PC-3 (cell line): ENCODE measurements around the gene SF3B6. TPM values are rescaled to one million over a fixed set of nuclear protein-coding genes. Genes with fewer than 3 reads are reported as not detected.
"Not testable (repeated sequence)": the region's sequence is repeated elsewhere in the genome, so short reads cannot be mapped to it uniquely, and the experiment has no call there.

ENCODE experiments used
- ATAC-seq: fragments of 200-7000 bp; cut with Tn5 transposase; 2 replicates; pipeline ENCODE4 v1.9.1; 2020; ENCODE audit warnings: mild to moderate bottlenecking, moderate library complexity
- BruUV-seq: library from RNA; stranded (reverse); fragments of 400-500 nt; replicated peaks from 2 replicates; lab custom pipeline; 2021; lab: Mats Ljungman, UMichigan
- CTCF ChIA-PET: fragments of 300-600 bp; sonication (Branson Sonifier 250); formaldehyde crosslinking; loops from one replicate; lab custom pipeline; 2022; ENCODE audit warnings: antibody characterized with exemption; lab: Charles Lee
- POLR2A ChIA-PET: fragments of 300-600 bp; sonication (Branson Sonifier 250); formaldehyde crosslinking; loops from one replicate; lab custom pipeline; 2022; ENCODE audit warnings: antibody characterized with exemption; ENCODE audit not compliant: unreplicated experiment; lab: Charles Lee
- DNase-seq: peaks from one replicate; pipeline ENCODE4 v3.0.0-alpha.2; 2015
- H2AFZ ChIP-seq: fragments of 300-600 bp; sonication (generic); 2 replicates; pipeline ENCODE4 v1.6.0; 2016; ENCODE audit warnings: antibody characterized with exemption, low read length
- H3F3A ChIP-seq: fragments of 300-600 bp; sonication (generic); one replicate; pipeline ENCODE4 v1.6.0; 2017; ENCODE audit warnings: antibody characterized with exemption, low read length, control low read depth, mild to moderate bottlenecking; ENCODE audit not compliant: unreplicated experiment
- H3K27ac ChIP-seq: fragments of 300-600 bp; sonication (generic); 2 replicates; pipeline ENCODE4 v1.5.1; 2016; ENCODE audit warnings: mild to moderate bottlenecking, low read length
- H3K27me3 ChIP-seq: fragments of 300-600 bp; sonication (generic); 2 replicates; pipeline ENCODE4 v1.6.1; 2016; ENCODE audit warnings: low read length, mixed read lengths
- H3K36me3 ChIP-seq: fragments of 300-600 bp; sonication (generic); 2 replicates; pipeline ENCODE4 v1.6.1; 2016; ENCODE audit warnings: low read depth, mixed run types, low read length, mixed read lengths
- H3K4me1 ChIP-seq: fragments of 300-600 bp; sonication (generic); 2 replicates; pipeline ENCODE4 v1.5.1; 2016; ENCODE audit warnings: low read length; ENCODE audit not compliant: insufficient read depth
- H3K4me2 ChIP-seq: fragments of 300-600 bp; sonication (generic); 2 replicates; pipeline ENCODE4 v1.6.0; 2016; ENCODE audit warnings: low read length
- H3K4me3 ChIP-seq: fragments of 300-600 bp; sonication (generic); 2 replicates; pipeline ENCODE4 v1.5.1; 2016; ENCODE audit warnings: mild to moderate bottlenecking, low read length, mixed read lengths
- H3K79me2 ChIP-seq: fragments of 300-600 bp; sonication (generic); 2 replicates; pipeline ENCODE4 v1.6.1; 2017; ENCODE audit warnings: low read length, mixed read lengths
- H3K9ac ChIP-seq: fragments of 300-600 bp; sonication (generic); 2 replicates; pipeline ENCODE4 v1.6.0; 2016; ENCODE audit warnings: mild to moderate bottlenecking, low read length
- H3K9me2 ChIP-seq: fragments of 300-600 bp; sonication (generic); replicated peaks from 2 replicates; pipeline ENCODE4 v1.6.1; 2016; ENCODE audit warnings: mixed run types, low read length, mixed read lengths
- H3K9me3 ChIP-seq: fragments of 300-600 bp; sonication (generic); 2 replicates; pipeline ENCODE4 v1.6.1; 2016; ENCODE audit warnings: low read length, mixed read lengths
- H4K20me1 ChIP-seq: fragments of 300-600 bp; sonication (generic); 2 replicates; pipeline ENCODE4 v1.6.1; 2016; ENCODE audit warnings: low read length, mixed read lengths
- EZH2 ChIP-seq: fragments of 300-600 bp; sonication (generic); IDR thresholded peaks from one replicate; pipeline ENCODE4 v1.6.1; 2017; ENCODE audit warnings: antibody characterized with exemption, mild to moderate bottlenecking, low read length; ENCODE audit not compliant: unreplicated experiment
- EZH2phosphoT487 ChIP-seq: fragments of 300-600 bp; sonication (generic); IDR thresholded peaks from 2 replicates; pipeline ENCODE4 v1.6.1; 2018; ENCODE audit warnings: mild to moderate bottlenecking, antibody characterized with exemption, low read length, borderline replicate concordance
- intact Hi-C: fragments of 100-400 bp; cut with micrococcal nuclease; formaldehyde crosslinking; loops from 2 replicates; pipeline ENCODE4 v1.9.0; 2023
- total RNA-seq: library from RNA; depleted of rRNA; stranded (reverse); fragments of >200 nt; gene quantifications from 2 replicates; pipeline ENCODE4 v1.2.3, GENCODE V29; 2014
- TF ChIP-seq, protein P1 (sequence below): fragments of 300-600 bp; sonication (generic); conservative IDR thresholded peaks from 2 replicates; pipeline ENCODE4 v1.5.1; 2017; ENCODE audit warnings: antibody characterized with exemption, low read depth, mild to moderate bottlenecking, low read length

The SF3B6 gene
- total RNA-seq, 1 experiment from 2014 or later = 220 TPM

DNA sequence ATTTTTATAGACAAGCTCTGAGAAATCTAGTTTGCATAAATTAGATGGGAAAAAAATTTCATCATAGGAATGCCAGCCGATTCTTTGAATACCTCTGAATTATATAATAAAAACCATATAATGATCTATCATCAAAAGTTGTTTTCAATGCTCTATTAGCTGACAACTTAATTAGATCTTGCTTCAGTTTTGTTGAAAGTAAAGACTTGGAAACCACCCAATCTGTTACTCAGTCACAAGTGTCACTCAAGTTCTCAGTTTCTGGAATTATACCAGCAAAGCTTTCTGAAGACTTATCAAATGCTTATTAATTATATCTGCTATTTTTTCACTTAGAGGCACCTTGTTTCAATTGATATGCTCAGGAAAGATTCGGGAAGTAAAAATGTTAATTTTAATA is 25.9 kb upstream of the SF3B6 start:
- Histone ChIP-seq H3K36me3 (no peaks in the 10 kb centered on the region), H4K20me1 (no peaks in the 10 kb centered on the region), H3K4me3 (no peak overlapping the region), H3K27ac (no peak overlapping the region), H3K79me2 (no peaks in the 10 kb centered on the region), H3F3A (no peaks in the 10 kb centered on the region), H3K4me1 (no peaks in the 10 kb centered on the region), H3K4me2 (no peak overlapping the region), H3K9ac (no peak overlapping the region), H3K27me3 (no peaks in the 10 kb centered on the region), H2AFZ (no peak overlapping the region), H3K9me3 (no peaks in the 10 kb centered on the region), H3K9me2 (no peaks in the 10 kb centered on the region)
- DNase-seq = no peak
- ChIA-PET POLR2A (no interaction called here), CTCF (no interaction called here)
- no peak for TF ChIP-seq EZH2phosphoT487
- TF ChIP-seq, protein P1, sequence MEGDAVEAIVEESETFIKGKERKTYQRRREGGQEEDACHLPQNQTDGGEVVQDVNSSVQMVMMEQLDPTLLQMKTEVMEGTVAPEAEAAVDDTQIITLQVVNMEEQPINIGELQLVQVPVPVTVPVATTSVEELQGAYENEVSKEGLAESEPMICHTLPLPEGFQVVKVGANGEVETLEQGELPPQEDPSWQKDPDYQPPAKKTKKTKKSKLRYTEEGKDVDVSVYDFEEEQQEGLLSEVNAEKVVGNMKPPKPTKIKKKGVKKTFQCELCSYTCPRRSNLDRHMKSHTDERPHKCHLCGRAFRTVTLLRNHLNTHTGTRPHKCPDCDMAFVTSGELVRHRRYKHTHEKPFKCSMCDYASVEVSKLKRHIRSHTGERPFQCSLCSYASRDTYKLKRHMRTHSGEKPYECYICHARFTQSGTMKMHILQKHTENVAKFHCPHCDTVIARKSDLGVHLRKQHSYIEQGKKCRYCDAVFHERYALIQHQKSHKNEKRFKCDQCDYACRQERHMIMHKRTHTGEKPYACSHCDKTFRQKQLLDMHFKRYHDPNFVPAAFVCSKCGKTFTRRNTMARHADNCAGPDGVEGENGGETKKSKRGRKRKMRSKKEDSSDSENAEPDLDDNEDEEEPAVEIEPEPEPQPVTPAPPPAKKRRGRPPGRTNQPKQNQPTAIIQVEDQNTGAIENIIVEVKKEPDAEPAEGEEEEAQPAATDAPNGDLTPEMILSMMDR = no peak
- TF ChIP-seq EZH2 = no peak
- no TSS peak for BruUV-seq
- intact Hi-C loops = no loop called here
- no peak for ATAC-seq

DNA sequence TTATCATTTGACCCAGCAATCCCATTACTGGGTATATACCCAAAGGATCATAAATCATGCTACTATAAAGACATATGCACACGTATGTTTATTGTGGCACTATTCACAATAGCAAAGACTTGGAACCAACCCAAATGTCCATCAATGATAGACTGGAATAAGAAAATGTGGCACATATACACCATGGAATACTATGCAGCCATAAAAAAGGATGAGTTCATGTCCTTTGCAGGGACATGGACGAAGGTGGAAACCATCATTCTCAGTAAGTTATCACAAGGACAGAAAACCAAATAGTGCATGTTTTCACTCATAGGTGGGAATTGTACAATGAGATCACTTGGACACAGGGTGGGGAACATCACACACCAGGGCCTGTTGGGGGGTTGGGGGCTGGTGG is 24.6 kb upstream of the SF3B6 start:
- H3K4me3 ChIP-seq, ATAC-seq, H2AFZ ChIP-seq, H4K20me1 ChIP-seq, POLR2A ChIA-PET, intact Hi-C loops, H3K9me2 ChIP-seq, H3K79me2 ChIP-seq, H3K9me3 ChIP-seq, H3K4me2 ChIP-seq, BruUV-seq, DNase-seq, H3K9ac ChIP-seq, H3K36me3 ChIP-seq, H3F3A ChIP-seq, CTCF ChIA-PET, H3K4me1 ChIP-seq, H3K27ac ChIP-seq, H3K27me3 ChIP-seq: not testable (repeated sequence)

DNA sequence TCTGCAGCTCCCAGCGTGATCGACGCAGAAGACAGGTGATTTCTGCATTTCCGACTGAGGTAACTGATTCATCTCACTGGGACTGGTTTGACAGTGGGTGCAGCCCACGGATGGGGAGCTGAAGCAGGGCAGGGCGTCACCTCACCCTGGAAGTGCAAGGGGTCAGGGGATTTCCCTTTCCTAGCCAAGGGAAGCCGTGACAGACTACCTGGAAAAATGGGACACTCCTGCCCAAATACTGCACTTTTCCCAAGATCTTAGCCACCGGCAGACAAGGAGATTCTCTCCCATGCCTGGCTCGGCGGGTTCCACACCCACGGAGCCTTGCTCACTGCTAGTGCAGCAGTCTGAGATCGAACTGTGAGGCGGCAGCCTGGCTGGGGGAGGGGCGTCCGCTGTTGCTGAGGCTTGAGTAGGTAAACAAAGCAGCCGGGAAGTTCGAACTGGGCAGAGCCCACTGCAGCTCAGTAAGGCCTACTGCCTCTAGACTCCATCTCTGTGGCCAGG is 19.1 kb upstream of the SF3B6 start:
- H3K4me3 ChIP-seq, H3K9me3 ChIP-seq, H3K4me1 ChIP-seq, H3K79me2 ChIP-seq, intact Hi-C loops, H3K36me3 ChIP-seq, BruUV-seq, H3K9me2 ChIP-seq, H3K27ac ChIP-seq, ATAC-seq, POLR2A ChIA-PET, H3K27me3 ChIP-seq, H4K20me1 ChIP-seq, H3K4me2 ChIP-seq, H3K9ac ChIP-seq, CTCF ChIA-PET, DNase-seq, H2AFZ ChIP-seq, H3F3A ChIP-seq: not testable (repeated sequence)

DNA sequence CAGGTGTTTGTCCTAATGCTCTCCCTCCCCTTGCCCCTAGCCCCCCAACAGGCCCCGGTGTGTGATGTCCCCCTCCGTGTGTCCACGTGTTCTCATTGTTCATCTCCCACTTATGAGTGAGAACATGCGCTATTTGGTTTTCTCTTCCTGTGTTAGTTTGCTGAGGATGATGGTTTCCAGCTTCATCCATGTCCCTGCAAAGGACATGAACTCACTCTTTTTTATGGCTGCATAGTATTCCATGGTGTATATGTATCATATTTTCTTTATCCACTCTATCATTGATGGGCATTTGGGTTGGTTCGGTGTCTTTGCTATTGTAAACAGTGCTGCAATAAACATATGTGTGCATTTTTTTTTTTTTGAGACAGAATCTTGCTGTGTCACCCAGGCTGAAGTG is 17.1 kb upstream of the SF3B6 start:
- CTCF ChIA-PET, H3F3A ChIP-seq, H3K4me3 ChIP-seq, H3K79me2 ChIP-seq, POLR2A ChIA-PET, H3K9me3 ChIP-seq, H3K36me3 ChIP-seq, BruUV-seq, H3K9me2 ChIP-seq, H3K4me1 ChIP-seq, H3K27ac ChIP-seq, ATAC-seq, H2AFZ ChIP-seq, intact Hi-C loops, DNase-seq, H4K20me1 ChIP-seq, H3K4me2 ChIP-seq, H3K9ac ChIP-seq, H3K27me3 ChIP-seq: not testable (repeated sequence)
